ENCODE measurements around the gene DCUN1D3.

The DCUN1D3 gene

GRCh38 chr16:20918486-20919239 lies 18.5 kb upstream of the DCUN1D3 start:
- DNase-seq = no peak

DNA sequence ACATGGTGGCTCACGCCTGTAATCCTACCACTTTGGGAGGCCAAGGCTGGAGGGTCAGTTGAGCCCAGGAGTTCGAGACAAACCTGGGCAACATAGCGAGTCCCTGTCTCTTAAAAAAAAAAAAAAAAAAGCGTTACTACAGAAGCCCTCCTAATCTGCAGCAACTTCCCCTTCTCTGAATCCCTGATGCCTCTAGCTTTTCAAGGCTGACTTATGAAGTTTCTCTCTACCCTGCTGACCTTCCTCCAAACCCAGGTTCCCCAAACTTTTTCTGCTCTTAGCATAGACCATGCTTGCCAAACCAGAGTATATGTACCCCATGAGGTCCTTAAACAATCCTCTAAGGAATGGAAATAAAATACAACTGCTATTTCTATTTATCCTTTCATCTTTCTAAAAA lies 16.8 kb upstream of the DCUN1D3 start:
- DNase-seq = no peak

DNA sequence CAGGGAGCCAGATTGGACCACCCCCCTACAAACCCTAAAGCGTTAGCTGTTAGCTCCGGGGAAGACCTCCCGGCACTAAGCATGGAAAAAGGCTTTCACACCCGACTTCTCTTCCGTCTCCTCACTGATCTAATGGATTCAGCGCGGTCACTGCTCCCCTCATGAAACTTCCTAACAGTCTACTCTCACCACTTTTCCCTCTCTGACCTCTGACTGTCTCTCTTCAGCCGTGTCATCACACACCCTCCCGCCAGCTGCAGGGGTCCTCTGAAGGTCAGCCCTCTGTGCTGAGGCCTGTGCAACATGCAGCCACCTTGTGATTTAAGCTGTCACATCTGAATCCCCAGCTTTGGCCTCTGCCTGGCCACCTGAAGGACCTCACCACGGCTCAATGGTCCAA lies 16.1 kb upstream of the DCUN1D3 start:
- no peak for DNase-seq

DNA sequence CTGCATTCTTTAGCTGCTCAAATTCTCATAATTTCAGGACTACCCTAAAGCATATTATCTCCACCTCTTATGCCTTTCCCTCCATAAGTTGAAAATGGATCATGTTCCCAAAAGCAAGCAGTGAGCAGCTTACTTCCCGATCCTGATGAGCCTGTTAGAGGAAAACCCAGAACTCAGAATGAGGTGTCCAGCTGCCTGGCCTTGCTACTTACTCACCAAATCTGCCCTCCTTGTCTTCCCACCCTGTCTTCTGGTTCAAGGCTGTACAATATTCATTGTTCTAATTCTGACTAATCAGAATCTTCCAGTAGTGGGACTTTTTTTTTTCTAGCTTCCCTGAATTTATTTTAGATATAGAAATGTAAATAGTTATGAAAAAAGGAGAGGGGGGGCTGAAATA lies 11.2 kb upstream of the DCUN1D3 start:
- no peak for DNase-seq

GRCh38 chr16:20910781-20911321 lies 10.7 kb upstream of the DCUN1D3 start:
- no peak for DNase-seq

GRCh38 chr16:20906341-20907255 lies 6.4 kb upstream of the DCUN1D3 start:
- no peak for DNase-seq

GRCh38 chr16:20905576-20905975 lies 5.4 kb upstream of the DCUN1D3 start:
- DNase-seq = no peak

DNA sequence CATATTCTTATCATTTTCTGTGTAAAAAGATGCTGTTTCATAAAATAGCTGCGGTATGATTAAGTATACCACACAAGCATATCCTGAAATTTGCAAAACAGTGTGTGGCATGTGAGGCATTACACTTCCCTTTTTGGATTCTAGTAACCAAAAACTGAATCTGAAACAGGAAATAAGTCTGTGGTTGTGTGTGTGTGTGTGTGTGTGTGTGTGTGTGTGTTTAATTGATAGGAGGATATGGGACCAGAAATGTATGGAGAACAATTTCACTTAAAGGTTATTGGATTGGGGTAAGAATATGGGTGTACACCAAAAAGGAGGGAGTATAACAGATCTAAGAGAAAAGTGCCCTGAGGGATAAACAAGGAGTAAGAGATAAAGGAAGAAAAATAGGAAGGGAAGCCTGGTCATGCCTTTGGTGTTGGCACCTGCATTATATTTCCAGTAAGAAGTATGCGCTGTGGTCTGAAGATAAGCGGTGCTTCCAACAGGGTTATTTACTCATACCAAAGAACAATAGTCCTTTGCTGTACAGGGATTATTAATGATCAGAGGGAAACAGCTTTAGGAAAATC lies 4.4 kb upstream of the DCUN1D3 start:
- DNase-seq = no peak

- DNase-seq = no peak
Measured at GRCh38 chr16:20903899-20904506, 3.8 kb upstream of the DCUN1D3 start.

DNA sequence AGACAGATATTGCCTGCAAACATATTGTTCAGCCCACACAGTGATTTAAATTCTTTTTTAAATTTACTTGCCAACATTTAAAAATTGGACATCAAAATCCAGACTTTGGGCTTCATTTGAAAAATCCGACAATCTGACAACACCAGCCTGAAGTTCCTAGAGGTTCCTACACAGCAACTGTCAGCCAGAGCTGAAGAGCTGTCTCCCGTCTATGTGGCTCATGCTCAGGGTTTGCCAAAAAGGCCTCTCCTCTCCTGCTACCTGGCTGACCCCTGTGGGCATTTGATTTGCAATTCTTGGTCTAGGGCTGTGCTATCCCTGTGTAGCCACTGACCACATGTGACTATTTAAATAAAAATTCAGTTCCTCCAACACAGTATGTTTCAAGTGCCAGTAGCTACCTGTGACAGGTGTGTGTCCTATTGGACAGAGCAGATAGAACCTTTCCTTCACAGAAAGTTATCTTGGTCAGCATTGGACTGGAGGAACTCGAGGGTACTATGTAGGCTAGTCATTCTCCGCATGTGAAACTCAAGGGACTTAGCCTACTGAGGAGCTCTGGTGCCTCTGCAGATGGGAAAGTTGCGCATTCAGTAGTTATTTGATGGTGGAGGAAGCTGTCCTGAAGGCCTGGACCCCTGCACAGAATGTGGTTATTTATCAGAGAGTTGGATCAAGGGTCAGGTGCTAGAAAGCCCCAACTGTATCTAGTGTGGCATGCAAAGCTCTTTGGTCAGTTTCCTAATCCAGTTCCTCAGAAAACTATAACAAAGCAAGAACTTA lies 3.1 kb upstream of the DCUN1D3 start:
- no peak for DNase-seq

GRCh38 chr16:20902426-20902825 lies 2.3 kb upstream of the DCUN1D3 start:
- DNase-seq = no peak

- peak; percentile 31 for DNase-seq
Measured at GRCh38 chr16:20901436-20902112, 1.4 kb upstream of the DCUN1D3 start.

DNA sequence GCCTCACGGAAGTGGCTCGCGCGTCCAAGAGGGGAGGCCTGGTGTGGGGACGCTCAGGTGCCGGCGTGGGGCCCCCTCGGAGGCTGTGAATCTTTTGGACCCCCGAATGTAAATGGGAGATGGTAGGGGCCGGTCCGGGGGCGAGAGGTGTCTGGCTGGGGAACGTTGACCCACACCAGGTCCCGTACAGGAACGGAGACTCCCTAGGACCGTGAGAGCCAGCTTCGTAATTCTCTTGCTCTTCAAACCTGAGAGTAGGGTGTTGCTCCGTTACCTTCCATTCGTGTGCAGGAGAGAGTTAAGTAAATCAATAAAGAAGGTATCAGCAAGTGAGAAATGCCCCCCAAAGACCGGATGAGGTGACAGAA lies 894 bp upstream of the DCUN1D3 start:
- DNase-seq = no peak

- no peak for DNase-seq
Measured at GRCh38 chr16:20899477-20900298, 470 bp downstream of the DCUN1D3 start.

DNA sequence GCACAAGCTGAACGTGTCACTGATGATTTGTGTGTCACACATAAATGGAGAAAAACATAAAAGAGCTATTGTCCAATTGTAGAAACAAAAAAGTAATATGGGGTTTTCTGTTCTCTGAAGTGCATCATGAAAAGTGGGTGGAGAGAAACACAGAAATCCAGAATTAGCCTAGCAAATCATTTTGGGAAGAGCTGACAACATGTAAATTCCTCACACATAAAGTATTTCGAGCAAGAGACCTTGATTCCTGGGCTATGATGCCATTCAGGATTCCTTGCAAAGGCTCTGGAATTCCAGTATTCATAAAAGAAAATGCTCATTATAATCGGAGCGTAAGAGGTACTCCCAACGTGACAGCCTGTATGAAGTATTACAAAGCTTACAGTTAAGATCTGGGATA lies 1.1 kb downstream of the DCUN1D3 start:
- no peak for DNase-seq

- no peak for DNase-seq
Measured at GRCh38 chr16:20897922-20898321, 2.2 kb downstream of the DCUN1D3 start.

GRCh38 chr16:20897253-20897897 lies 2.8 kb downstream of the DCUN1D3 start:
- no peak for DNase-seq

DNA sequence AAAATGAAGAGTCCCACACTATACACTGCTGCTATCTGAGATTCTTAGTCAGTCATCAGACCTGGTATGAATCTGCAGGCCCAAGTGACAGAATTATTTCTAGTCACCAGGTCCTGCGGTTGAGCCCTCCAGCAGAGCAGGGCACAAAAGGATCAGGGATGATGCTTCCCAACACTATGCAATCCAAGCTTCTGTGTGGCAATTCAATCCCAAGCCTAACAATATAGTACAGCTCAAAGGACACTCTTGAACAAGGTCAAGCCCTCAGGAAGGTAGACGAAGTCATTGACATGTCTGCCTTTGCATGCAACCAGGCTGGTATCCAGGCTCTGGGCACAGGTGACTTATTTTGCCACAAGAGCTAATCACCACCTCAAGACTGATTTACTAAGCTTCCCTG lies 5.8 kb downstream of the DCUN1D3 start:
- DNase-seq = no peak

DNA sequence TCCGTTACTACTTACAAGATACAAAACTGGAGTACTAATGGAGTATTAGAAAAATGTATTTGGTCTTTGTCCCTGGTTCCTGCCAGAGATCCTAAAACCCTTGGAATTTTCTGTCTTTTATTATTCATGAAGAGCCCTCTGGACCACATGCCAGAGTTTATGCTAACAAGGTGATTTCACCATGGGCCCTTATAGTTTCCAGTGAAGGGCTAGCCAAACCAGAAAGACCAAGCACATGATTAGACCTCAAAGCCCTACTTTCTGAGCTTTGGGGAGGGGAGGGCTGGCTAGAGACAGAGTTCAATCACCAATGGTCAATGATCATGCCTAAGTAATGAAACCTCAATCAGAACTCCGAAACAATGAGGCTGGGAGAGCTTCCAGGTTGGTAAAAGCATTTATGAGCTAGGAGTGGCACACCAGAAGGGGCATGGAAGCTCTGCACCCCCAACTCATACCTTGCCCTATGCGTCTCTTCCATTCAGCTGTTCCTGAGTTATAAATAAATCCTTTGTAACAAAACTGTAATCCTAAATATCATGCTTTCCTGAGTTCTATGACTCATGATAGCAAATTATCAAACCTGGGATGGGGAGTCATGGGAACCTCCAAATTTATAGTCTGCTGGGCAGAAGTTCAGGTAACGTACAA lies 10.4 kb downstream of the DCUN1D3 start:
- DNase-seq = no peak

DNA sequence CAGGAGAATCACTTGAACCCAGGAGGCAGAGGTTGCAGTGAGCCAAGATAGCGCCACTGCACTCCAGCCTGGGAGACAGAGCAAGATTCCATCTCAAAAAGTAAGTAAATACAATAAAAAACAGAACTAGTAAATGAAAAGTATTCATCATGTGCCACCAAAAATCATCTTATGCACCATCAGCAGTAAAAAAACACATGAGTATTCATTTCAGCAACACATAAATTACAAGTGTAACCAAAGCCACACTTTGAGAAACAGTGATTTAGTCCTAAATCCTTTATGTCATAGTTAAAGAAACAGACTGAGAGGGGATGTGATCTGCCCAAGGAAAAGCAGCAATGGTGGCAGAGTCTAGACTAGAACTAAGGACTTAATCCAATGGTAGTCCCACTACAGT lies 13.0 kb downstream of the DCUN1D3 start:
- no peak for DNase-seq
